Neural cell (in vitro differentiated cells): ENCODE results near the gene TRIOBP. TPM values are rescaled to one million over a fixed set of nuclear protein-coding genes. Genes with fewer than 3 reads are reported as not detected.

Experiments
- H2AFZ ChIP-seq: fragments of 200-600, 300-800 bp; sonication (generic), shearing (Covaris generic); 2 replicates; pipeline ENCODE4 v1.6.0; 2014; ENCODE audit warnings: low read depth, mild to moderate bottlenecking, antibody characterized with exemption, low read length, moderate library complexity
- H3F3A ChIP-seq: fragments of 200-600 bp; shearing (Covaris generic); 2 replicates; pipeline ENCODE4 v1.6.1; 2016; ENCODE audit warnings: mild to moderate bottlenecking, moderate library complexity, mixed read lengths, antibody characterized with exemption, low read length; ENCODE audit not compliant: insufficient read depth, poor library complexity, severe bottlenecking
- H3K27ac ChIP-seq: fragments of 200-600, 300-800 bp; sonication (generic), shearing (Covaris generic); 2 replicates; pipeline ENCODE4 v1.5.1; 2014; ENCODE audit warnings: mild to moderate bottlenecking, low read length, moderate library complexity
- H3K27me3 ChIP-seq: fragments of 300-800, 200-600 bp; sonication (generic), shearing (Covaris generic); 2 replicates; pipeline ENCODE4 v1.6.0; 2014; ENCODE audit warnings: mild to moderate bottlenecking, low read depth, low read length, moderate library complexity; ENCODE audit not compliant: insufficient read depth
- H3K36me3 ChIP-seq: fragments of 300-800, 200-600 bp; sonication (generic), shearing (Covaris generic); 2 replicates; pipeline ENCODE4 v1.5.1; 2014; ENCODE audit warnings: mild to moderate bottlenecking, antibody characterized with exemption, low read length, moderate library complexity; ENCODE audit not compliant: insufficient read depth
- H3K4me2 ChIP-seq: fragments of 300-800, 200-600 bp; sonication (generic), shearing (Covaris generic); 2 replicates; pipeline ENCODE4 v1.6.0; 2014; ENCODE audit warnings: mild to moderate bottlenecking, low read length
- H3K4me3 ChIP-seq: fragments of 300-800, 200-600 bp; sonication (generic), shearing (Covaris generic); 2 replicates; pipeline ENCODE4 v1.5.1; 2014; ENCODE audit warnings: mild to moderate bottlenecking, low read length, moderate library complexity
- H3K79me2 ChIP-seq: fragments of 200-600 bp; shearing (Covaris generic); replicated peaks from 2 replicates; pipeline ENCODE4 v1.6.0; 2014; ENCODE audit warnings: mild to moderate bottlenecking, low read length, moderate library complexity; ENCODE audit not compliant: insufficient read depth
- H3K9ac ChIP-seq: fragments of 300-800, 200-600 bp; sonication (generic), shearing (Covaris generic); 2 replicates; pipeline ENCODE4 v1.6.1; 2016; ENCODE audit warnings: mild to moderate bottlenecking, low read length, mixed read lengths
- H3K9me2 ChIP-seq: fragments of 200-600 bp; shearing (Covaris generic); 2 replicates; pipeline ENCODE4 v1.6.1; 2016; ENCODE audit warnings: mild to moderate bottlenecking, low read length, mixed read lengths; ENCODE audit not compliant: insufficient read depth
- H3K9me3 ChIP-seq: fragments of 200-600, 300-800 bp; sonication (generic), shearing (Covaris generic); 2 replicates; pipeline ENCODE4 v1.6.1; 2016; ENCODE audit warnings: mild to moderate bottlenecking, mixed run types, low read length, moderate library complexity, mixed read lengths
- H4K20me1 ChIP-seq: fragments of 200-600 bp; shearing (Covaris generic); 2 replicates; pipeline ENCODE4 v1.6.1; 2016; ENCODE audit warnings: mild to moderate bottlenecking, mixed run types; ENCODE audit not compliant: insufficient read depth
- EP300 ChIP-seq: fragments of 450-650 bp; conservative IDR thresholded peaks from 2 replicates; pipeline ENCODE4 v1.6.1; 2014; ENCODE audit warnings: antibody characterized with exemption, mild to moderate bottlenecking, moderate library complexity; ENCODE audit not compliant: poor library complexity, severe bottlenecking
- EZH2 ChIP-seq: fragments of 200-600, 300-800 bp; shearing (Covaris generic), sonication (generic); IDR thresholded peaks from 2 replicates; pipeline ENCODE4 v1.6.1; 2014; ENCODE audit warnings: antibody characterized with exemption, low read length, borderline replicate concordance, mild to moderate bottlenecking; ENCODE audit not compliant: insufficient read depth, poor library complexity, severe bottlenecking
- MXI1 ChIP-seq: fragments of 450-650 bp; conservative IDR thresholded peaks from 2 replicates; pipeline ENCODE4 v1.6.1; 2014; ENCODE audit warnings: antibody characterized with exemption, mild to moderate bottlenecking; ENCODE audit not compliant: poor library complexity, severe bottlenecking
- POLR2AphosphoS5 ChIP-seq: IDR thresholded peaks from 2 replicates; pipeline ENCODE4 v1.6.1; 2012
- RAD21 ChIP-seq: fragments of 450-650 bp; conservative IDR thresholded peaks from 2 replicates; pipeline ENCODE4 v1.6.1; 2014; ENCODE audit warnings: antibody characterized with exemption, mild to moderate bottlenecking, moderate library complexity
- SMC3 ChIP-seq: fragments of 450-650 bp; conservative IDR thresholded peaks from 2 replicates; pipeline ENCODE4 v1.6.1; 2014; ENCODE audit warnings: antibody characterized with exemption, mild to moderate bottlenecking, moderate library complexity; ENCODE audit not compliant: poor library complexity
- TAF1 ChIP-seq: IDR thresholded peaks from 2 replicates; pipeline ENCODE4 v1.6.1; 2012; ENCODE audit warnings: low read depth
- polyA plus RNA-seq: library from polyadenylated mRNA; depleted of rRNA; stranded (reverse); fragments of >200 nt; gene quantifications from 2 replicates; pipeline ENCODE4 v1.2.3, GENCODE V29; 2014
- TF ChIP-seq, protein P1 (sequence below): IDR thresholded peaks from 2 replicates; pipeline ENCODE4 v1.6.1; 2012; ENCODE audit warnings: borderline replicate concordance
- TF ChIP-seq, protein P2 (sequence below): fragments of 450-650 bp; IDR thresholded peaks from 2 replicates; pipeline ENCODE4 v1.5.1; 2014; ENCODE audit warnings: antibody characterized with exemption, mild to moderate bottlenecking, moderate library complexity; ENCODE audit not compliant: poor library complexity, severe bottlenecking

Gene TRIOBP
- polyA plus RNA-seq, 1 donor from 2014 or later: 16.2 TPM

DNA sequence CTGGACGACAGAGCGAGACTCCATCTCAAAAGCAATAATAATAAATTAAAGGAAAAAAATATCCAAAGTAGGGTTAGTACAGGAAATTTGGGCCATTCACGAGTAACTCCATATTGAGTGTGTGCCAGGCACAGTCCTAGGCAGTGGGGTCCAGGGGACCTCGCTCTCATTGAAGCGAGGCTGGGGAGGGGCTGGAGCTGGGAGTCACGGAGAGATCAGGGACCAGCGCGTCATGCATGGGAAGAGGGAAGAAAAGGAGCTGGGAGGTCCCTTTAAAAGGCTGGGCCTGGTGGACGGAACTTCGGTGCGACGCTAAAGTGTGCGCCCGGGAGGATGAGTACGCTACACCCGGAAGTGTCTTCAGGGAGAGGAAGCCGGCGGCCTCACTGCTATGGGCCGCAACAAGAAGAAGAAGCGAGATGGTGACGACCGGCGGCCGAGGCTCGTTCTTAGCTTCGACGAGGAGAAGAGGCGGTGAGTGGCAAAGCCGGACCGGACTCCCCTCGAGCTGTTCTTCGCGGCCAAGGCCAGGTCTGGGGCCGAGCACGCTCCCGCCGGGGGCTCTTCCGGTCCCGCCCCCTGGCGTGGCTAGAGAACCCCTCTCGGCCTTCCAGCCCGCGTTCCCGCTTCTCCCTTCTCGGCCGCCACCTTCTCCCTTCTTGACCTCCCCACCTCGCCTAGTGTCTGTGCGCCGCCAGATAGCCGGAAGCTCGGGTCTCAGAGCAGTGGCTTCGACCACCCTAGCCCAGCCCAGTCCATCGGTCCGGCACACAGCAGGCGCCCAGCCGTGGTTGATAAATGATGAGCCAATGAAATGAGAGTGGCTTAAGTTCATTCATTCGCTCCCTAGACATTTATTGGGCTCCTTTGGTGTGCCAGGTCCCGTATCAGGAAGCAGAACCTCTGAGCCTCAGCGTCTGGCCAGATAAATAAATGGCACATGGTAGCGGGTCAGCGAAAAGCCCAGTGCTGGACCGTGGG lies 10.6 kb upstream of the TRIOBP start, which contains the start of gene NOL12:
Gene NOL12 (plus strand): TSS at position 342 of the 981 bp plus-strand sequence. CDS start 50 bp downstream, at position 392.
- Histone ChIP-seq H3K79me2 (peaks cover 6% of the 10 kb centered on the region), H2AFZ (peak within 1 kb of the TSS; percentile 94), H4K20me1 (no peaks in the 10 kb centered on the region), H3K9me3 (no peaks in the 10 kb centered on the region), H3F3A (no peaks in the 10 kb centered on the region), H3K36me3 (no peaks in the 10 kb centered on the region), H3K27ac (peak within 1 kb of the TSS; percentile 80), H3K27me3 (no peaks in the 10 kb centered on the region), H3K9me2 (no peaks in the 10 kb centered on the region), H3K4me3 (peak within 1 kb of the TSS; percentile 100), H3K4me2 (peak within 1 kb of the TSS; percentile 96), H3K9ac (peak within 1 kb of the TSS; percentile 96)
- TF ChIP-seq, protein P1, sequence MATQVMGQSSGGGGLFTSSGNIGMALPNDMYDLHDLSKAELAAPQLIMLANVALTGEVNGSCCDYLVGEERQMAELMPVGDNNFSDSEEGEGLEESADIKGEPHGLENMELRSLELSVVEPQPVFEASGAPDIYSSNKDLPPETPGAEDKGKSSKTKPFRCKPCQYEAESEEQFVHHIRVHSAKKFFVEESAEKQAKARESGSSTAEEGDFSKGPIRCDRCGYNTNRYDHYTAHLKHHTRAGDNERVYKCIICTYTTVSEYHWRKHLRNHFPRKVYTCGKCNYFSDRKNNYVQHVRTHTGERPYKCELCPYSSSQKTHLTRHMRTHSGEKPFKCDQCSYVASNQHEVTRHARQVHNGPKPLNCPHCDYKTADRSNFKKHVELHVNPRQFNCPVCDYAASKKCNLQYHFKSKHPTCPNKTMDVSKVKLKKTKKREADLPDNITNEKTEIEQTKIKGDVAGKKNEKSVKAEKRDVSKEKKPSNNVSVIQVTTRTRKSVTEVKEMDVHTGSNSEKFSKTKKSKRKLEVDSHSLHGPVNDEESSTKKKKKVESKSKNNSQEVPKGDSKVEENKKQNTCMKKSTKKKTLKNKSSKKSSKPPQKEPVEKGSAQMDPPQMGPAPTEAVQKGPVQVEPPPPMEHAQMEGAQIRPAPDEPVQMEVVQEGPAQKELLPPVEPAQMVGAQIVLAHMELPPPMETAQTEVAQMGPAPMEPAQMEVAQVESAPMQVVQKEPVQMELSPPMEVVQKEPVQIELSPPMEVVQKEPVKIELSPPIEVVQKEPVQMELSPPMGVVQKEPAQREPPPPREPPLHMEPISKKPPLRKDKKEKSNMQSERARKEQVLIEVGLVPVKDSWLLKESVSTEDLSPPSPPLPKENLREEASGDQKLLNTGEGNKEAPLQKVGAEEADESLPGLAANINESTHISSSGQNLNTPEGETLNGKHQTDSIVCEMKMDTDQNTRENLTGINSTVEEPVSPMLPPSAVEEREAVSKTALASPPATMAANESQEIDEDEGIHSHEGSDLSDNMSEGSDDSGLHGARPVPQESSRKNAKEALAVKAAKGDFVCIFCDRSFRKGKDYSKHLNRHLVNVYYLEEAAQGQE: peak; percentile 40
- TF ChIP-seq, protein P2, sequence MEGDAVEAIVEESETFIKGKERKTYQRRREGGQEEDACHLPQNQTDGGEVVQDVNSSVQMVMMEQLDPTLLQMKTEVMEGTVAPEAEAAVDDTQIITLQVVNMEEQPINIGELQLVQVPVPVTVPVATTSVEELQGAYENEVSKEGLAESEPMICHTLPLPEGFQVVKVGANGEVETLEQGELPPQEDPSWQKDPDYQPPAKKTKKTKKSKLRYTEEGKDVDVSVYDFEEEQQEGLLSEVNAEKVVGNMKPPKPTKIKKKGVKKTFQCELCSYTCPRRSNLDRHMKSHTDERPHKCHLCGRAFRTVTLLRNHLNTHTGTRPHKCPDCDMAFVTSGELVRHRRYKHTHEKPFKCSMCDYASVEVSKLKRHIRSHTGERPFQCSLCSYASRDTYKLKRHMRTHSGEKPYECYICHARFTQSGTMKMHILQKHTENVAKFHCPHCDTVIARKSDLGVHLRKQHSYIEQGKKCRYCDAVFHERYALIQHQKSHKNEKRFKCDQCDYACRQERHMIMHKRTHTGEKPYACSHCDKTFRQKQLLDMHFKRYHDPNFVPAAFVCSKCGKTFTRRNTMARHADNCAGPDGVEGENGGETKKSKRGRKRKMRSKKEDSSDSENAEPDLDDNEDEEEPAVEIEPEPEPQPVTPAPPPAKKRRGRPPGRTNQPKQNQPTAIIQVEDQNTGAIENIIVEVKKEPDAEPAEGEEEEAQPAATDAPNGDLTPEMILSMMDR: no peak
- TF ChIP-seq MXI1 (peak; percentile 96), EZH2 (no peak), RAD21 (peak; percentile 24), TAF1 (no peak), SMC3 (peak; percentile 34), EP300 (peak; percentile 41), POLR2AphosphoS5 (peak; percentile 86)

- Histone ChIP-seq H3K9me3 (no peaks in the 10 kb centered on the region), H4K20me1 (no peaks in the 10 kb centered on the region), H3K4me2 (no peak overlapping the region), H2AFZ (no peak overlapping the region), H3K9ac (no peak overlapping the region), H3F3A (no peaks in the 10 kb centered on the region), H3K27ac (no peak overlapping the region), H3K79me2 (peaks cover 6% of the 10 kb centered on the region), H3K36me3 (peaks cover 5% of the 10 kb centered on the region), H3K9me2 (no peaks in the 10 kb centered on the region), H3K4me3 (no peak overlapping the region), H3K27me3 (no peaks in the 10 kb centered on the region)
- TF ChIP-seq TAF1 (no peak), MXI1 (no peak), SMC3 (no peak), EZH2 (no peak), EP300 (no peak), POLR2AphosphoS5 (no peak), RAD21 (no peak)
- TF ChIP-seq, protein P2: no peak
- TF ChIP-seq, protein P1: no peak
Observed at GRCh38 chr22:37690407-37690806, 6.4 kb upstream of the TRIOBP start.
